HEK293 (cell line): Measurements from ENCODE around the gene KLK3.

Source experiments
- ZNF830 ChIP-seq: fragments of 450-650 bp; IDR thresholded peaks from 2 replicates; pipeline ENCODE4 v1.5.0; 2018; ENCODE audit warnings: missing biosample characterization, missing genetic modification characterization, low read depth, mild to moderate bottlenecking, moderate library complexity
- ZNF843 ChIP-seq: fragments of 450-650 bp; formaldehyde crosslinking; IDR thresholded peaks from 2 replicates; pipeline ENCODE4 v1.5.1; 2016; ENCODE audit warnings: missing biosample characterization, missing genetic modification characterization
- TF ChIP-seq, protein P1 (sequence below): IDR thresholded peaks from 2 replicates; pipeline ENCODE4 v1.6.1; 2011; ENCODE audit warnings: mild to moderate bottlenecking, low read depth, low read length, borderline replicate concordance

GRCh38 chr19:50838239-50838638 lies 16.5 kb upstream of the KLK3 start:
- no peak for TF ChIP-seq ZNF830
- TF ChIP-seq, protein P1, sequence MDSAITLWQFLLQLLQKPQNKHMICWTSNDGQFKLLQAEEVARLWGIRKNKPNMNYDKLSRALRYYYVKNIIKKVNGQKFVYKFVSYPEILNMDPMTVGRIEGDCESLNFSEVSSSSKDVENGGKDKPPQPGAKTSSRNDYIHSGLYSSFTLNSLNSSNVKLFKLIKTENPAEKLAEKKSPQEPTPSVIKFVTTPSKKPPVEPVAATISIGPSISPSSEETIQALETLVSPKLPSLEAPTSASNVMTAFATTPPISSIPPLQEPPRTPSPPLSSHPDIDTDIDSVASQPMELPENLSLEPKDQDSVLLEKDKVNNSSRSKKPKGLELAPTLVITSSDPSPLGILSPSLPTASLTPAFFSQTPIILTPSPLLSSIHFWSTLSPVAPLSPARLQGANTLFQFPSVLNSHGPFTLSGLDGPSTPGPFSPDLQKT, result no peak
- TF ChIP-seq ZNF843 (tag by site-specific recombination), result no peak
